Bronchial epithelial cell (primary cell): ENCODE data around the gene CEP76. TPM values are rescaled to one million over a fixed set of nuclear protein-coding genes. Genes with fewer than 3 reads are reported as not detected.

Source experiments
- DNase-seq: peaks from one replicate; pipeline ENCODE4 v3.0.0-alpha.2; 2010; ENCODE audit warnings: low read depth
- FAIRE-seq: peaks from 2 replicates; lab custom pipeline; 2011; peaks lifted over from hg19 to GRCh38; lab: Jason Lieb, UNC
- H3K27me3 ChIP-seq: 2 replicates; pipeline ENCODE4 v1.5.1; 2011; ENCODE audit warnings: low read length; ENCODE audit not compliant: control insufficient read depth, insufficient read depth
- H3K36me3 ChIP-seq: 2 replicates; pipeline ENCODE4 v1.5.1; 2011; ENCODE audit warnings: low read length; ENCODE audit not compliant: control insufficient read depth, insufficient read depth
- H3K4me3 ChIP-seq: 2 replicates; pipeline ENCODE4 v1.5.1; 2011; ENCODE audit warnings: mild to moderate bottlenecking, low read depth, low read length, control low read depth
- CTCF ChIP-seq: IDR thresholded peaks from 2 replicates; pipeline ENCODE4 v1.5.1; 2011; ENCODE audit warnings: mild to moderate bottlenecking, moderate library complexity, low read length, control low read depth, inconsistent platforms; ENCODE audit not compliant: insufficient read depth, severe bottlenecking
- total RNA-seq: library from RNA; depleted of rRNA; stranded (reverse); fragments of >200 nt; gene quantifications from 2 replicates; pipeline ENCODE4 v1.2.1, GENCODE V29; 2014

CEP76 gene
- total RNA-seq, 1 donor from 2014 or later = 11.3 TPM

DNA sequence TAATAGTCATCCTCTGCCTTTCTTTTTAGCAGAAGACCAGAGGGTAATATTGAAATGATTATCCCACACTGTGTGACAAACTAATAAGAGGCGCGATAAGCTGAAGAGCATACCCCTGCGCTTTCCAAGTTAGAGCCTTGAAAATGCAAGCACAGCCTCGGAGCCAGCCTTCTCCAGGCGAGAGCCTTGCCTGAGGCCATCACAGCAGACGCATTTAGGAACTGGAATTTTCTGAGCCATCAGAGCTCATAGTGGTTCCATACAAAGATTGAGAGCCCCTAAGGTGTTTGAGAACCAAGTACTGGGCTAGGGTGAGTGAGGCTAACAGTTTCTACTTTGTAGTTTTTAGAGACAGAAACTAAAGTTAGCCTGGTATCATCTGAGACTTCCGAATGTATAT is 20.2 kb upstream of the CEP76 start:
- FAIRE-seq = no peak
- no peak for DNase-seq
- no peak overlapping the region for H3K4me3 ChIP-seq
- TF ChIP-seq CTCF = no peak
- peaks cover 5% of the 10 kb centered on the region for H3K36me3 ChIP-seq
- H3K27me3 ChIP-seq = no peaks in the 10 kb centered on the region

GRCh38 chr18:12721495-12722275 is 19.2 kb upstream of the CEP76 start:
- no peak overlapping the region for H3K4me3 ChIP-seq
- DNase-seq = no peak
- no peak for TF ChIP-seq CTCF
- H3K27me3 ChIP-seq = no peaks in the 10 kb centered on the region
- FAIRE-seq = no peak
- H3K36me3 ChIP-seq = peaks cover 4% of the 10 kb centered on the region

- no peak for FAIRE-seq
- no peak for DNase-seq
- Histone ChIP-seq H3K36me3 (peaks cover 14% of the 10 kb centered on the region), H3K4me3 (no peak overlapping the region), H3K27me3 (no peaks in the 10 kb centered on the region)
- no peak for TF ChIP-seq CTCF
Observed at GRCh38 chr18:12711446-12711845, 8.9 kb upstream of the CEP76 start.

DNA sequence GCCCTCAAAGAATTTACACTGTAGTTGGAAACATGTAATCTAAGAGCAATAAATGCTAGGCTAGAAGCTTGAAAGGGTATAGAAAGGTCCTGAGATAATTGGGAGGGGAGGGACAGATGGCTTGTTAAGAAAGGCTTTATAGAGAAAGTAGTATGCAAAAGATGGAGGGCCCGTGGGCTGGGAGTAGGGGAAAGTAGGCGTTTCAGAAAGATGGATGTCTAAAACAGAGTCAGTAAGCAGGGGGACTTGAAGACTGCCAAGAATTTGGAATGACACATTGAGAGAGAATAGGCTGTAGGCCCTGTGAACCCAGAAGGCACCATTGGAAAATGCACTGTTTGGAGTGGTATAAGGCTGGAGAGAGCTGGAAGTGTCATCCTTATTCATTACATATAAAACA is 1.1 kb upstream of the CEP76 start:
- H3K4me3 ChIP-seq = peak overlapping the region; percentile 92
- DNase-seq (no peak), FAIRE-seq (no peak)
- peaks cover 6% of the 10 kb centered on the region for H3K36me3 ChIP-seq
- no peaks in the 10 kb centered on the region for H3K27me3 ChIP-seq
- TF ChIP-seq CTCF = no peak

DNA sequence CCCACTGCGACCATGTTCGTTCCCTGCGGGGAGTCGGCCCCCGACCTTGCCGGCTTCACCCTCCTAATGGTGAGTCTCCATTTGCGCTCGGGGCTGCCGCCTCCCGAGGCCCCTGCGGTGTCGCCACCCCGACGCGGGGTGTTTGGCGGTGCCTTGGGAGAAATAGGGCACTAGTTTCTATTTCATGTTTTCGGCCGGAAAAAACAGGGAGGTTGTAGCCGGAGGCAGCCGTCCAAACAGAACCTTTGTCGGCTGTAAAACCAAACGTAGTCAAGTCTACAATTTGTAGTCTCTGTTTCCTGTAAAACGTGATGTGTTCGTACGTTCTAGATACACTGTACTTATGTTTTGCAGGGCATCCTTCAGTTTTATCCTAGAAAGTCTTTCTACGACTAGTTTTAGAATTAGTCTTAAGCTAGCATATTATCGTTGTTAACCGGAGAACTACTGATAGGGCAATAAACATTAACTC is 609 bp upstream of the CEP76 start:
- TF ChIP-seq CTCF = no peak
- Histone ChIP-seq H3K4me3 (peak overlapping the region; percentile 92), H3K27me3 (no peaks in the 10 kb centered on the region), H3K36me3 (peaks cover 6% of the 10 kb centered on the region)
- no peak for FAIRE-seq
- DNase-seq = peak; percentile 18
